ENCODE measurements around the gene SLC10A6. TPM values are rescaled to one million over a fixed set of nuclear protein-coding genes. Genes with fewer than 3 reads are reported as not detected.

SLC10A6 gene
- total and polyA plus RNA-seq, 12 donors, result 0.11 to 0.96 (median 0.42) TPM; not detected in 3

- H3K9me3 ChIP-seq (replicated peaks in 1 of 3), result no peaks in the 10 kb centered on the region
- H3K27me3 ChIP-seq, result no peaks in the 10 kb centered on the region
- no peaks in the 10 kb centered on the region for H3K36me3 ChIP-seq (replicated peaks in 1 of 2)
- 88 to 100% (median 94%) methylated on average over 1 of the region's 1 CpG for WGBS, 4 donors
- no peak for DNase-seq
- TF ChIP-seq POLR2A (IDR thresholded peaks at IDR 0.05) (no peak), CTCF (IDR thresholded peaks at IDR 0.05) (no peak)
- H3K4me1 ChIP-seq (replicated peaks in 1 of 2), result no peaks in the 10 kb centered on the region
- intact Hi-C loops (cut with DNase I), result no loop called here
- H3K4me3 ChIP-seq, result no peak overlapping the region
- no peak overlapping the region for H3K27ac ChIP-seq
These were observed 7.9 kb downstream of the SLC10A6 start for GRCh38 chr4:86841309-86841708.

GRCh38 chr4:86840858-86841257 is 8.3 kb downstream of the SLC10A6 start:
- WGBS, 4 donors, result 86 to 88% (median 87%) methylated on average over 1 of the region's 1 CpG
- Histone ChIP-seq H3K4me3 (no peak overlapping the region), H3K4me1 (replicated peaks in 1 of 2) (no peaks in the 10 kb centered on the region), H3K27me3 (no peaks in the 10 kb centered on the region), H3K36me3 (replicated peaks in 1 of 2) (no peaks in the 10 kb centered on the region), H3K27ac (no peak overlapping the region), H3K9me3 (replicated peaks in 1 of 3) (no peaks in the 10 kb centered on the region)
- TF ChIP-seq POLR2A (IDR thresholded peaks at IDR 0.05) (no peak), CTCF (IDR thresholded peaks at IDR 0.05) (no peak)
- intact Hi-C loops (cut with DNase I), result no loop called here
- DNase-seq, result no peak

GRCh38 chr4:86837691-86838503 is 11.3 kb downstream of the SLC10A6 start:
- 69 to 85% (median 79%) methylated on average over 5 of the region's 5 CpGs for WGBS, 4 donors
- Histone ChIP-seq H3K27ac (no peak overlapping the region), H3K4me3 (no peak overlapping the region), H3K9me3 (replicated peaks in 1 of 3) (no peaks in the 10 kb centered on the region), H3K36me3 (replicated peaks in 1 of 2) (no peaks in the 10 kb centered on the region), H3K27me3 (no peaks in the 10 kb centered on the region), H3K4me1 (replicated peaks in 1 of 2) (no peaks in the 10 kb centered on the region)
- DNase-seq, result no peak
- intact Hi-C loops (cut with DNase I), result no loop called here
- TF ChIP-seq POLR2A (IDR thresholded peaks at IDR 0.05) (no peak), CTCF (IDR thresholded peaks at IDR 0.05) (no peak)

- 81 to 87% (median 84%) methylated on average over 3 of the region's 3 CpGs for WGBS, 4 donors
These were observed 13.5 kb downstream of the SLC10A6 start for GRCh38 chr4:86835677-86836076.

More at GRCh38 chr4:86835677-86836076, 13.5 kb downstream of the SLC10A6 start:
- Histone ChIP-seq H3K36me3 (replicated peaks in 1 of 2) (no peaks in the 10 kb centered on the region), H3K4me1 (replicated peaks in 1 of 2) (no peaks in the 10 kb centered on the region), H3K27ac (no peak overlapping the region), H3K4me3 (no peak overlapping the region), H3K27me3 (no peaks in the 10 kb centered on the region), H3K9me3 (replicated peaks in 1 of 3) (no peaks in the 10 kb centered on the region)
- TF ChIP-seq POLR2A (IDR thresholded peaks at IDR 0.05) (no peak), CTCF (IDR thresholded peaks at IDR 0.05) (no peak)
- no peak for DNase-seq
- intact Hi-C loops (cut with DNase I), result no loop called here

Measured in adrenal gland (tissue), 12 donors.